ENCODE measurements around the gene MCEMP1. TPM values are rescaled to one million over a fixed set of nuclear protein-coding genes. Genes with fewer than 3 reads are reported as not detected.

Gene MCEMP1
- total and polyA plus RNA-seq, 2 of the 4 experiments (the other 2 are of a cell fraction) = 0.15 TPM; not detected in 1

- in situ Hi-C loops (cut with MboI; ENCODE audit: low sequenced_read_pairs) = no loop called here
- no peak overlapping the region for H3K56ac ChIP-seq (ENCODE audit: extremely low read depth, insufficient read depth, low read length)
- DNase-seq (no peak), ATAC-seq (ENCODE audit: low read depth) (no peak)
- H3K27me3 ChIP-seq (ENCODE audit: control insufficient read depth, insufficient read depth, low read length) = peaks cover 7% of the 10 kb centered on the region; the same call in 1 of the 2 replicates
- no peak overlapping the region for H3K18ac ChIP-seq (ENCODE audit: low read depth, low read length)
- H3K9ac ChIP-seq (ENCODE audit: low read depth, low read length) = no peak overlapping the region
- no peaks in the 10 kb centered on the region for H3K79me1 ChIP-seq (ENCODE audit: low read depth in 1 of 2, low read length in 2 of 2)
- H4K8ac ChIP-seq (ENCODE audit: low read depth in 2 of 2, low read length in 2 of 2) = no peak overlapping the region
- no peak overlapping the region for H3K14ac ChIP-seq (replicated peaks; ENCODE audit: low read depth, low read length)
- CTCF ChIA-PET = no interaction called here
- H2BK20ac ChIP-seq (ENCODE audit: low read depth, low read length) = no peak overlapping the region
- H2AK5ac ChIP-seq (ENCODE audit: low read depth, low read length) = no peak overlapping the region
- H2BK15ac ChIP-seq (ENCODE audit: low read depth, low read length) = no peak overlapping the region
- no peak overlapping the region for H3K4me2 ChIP-seq (ENCODE audit: low read depth, low read length)
- no peaks in the 10 kb centered on the region for H3K9me1 ChIP-seq (ENCODE audit: insufficient read depth, low read length)
- TF ChIP-seq CHD1 (IDR thresholded peaks at IDR 0.05; ENCODE audit: low read depth, low read length) (no peak), BHLHE40 (IDR thresholded peaks at IDR 0.05; ENCODE audit: low read depth, low read length) (no peak), MAZ (IDR thresholded peaks at IDR 0.05; ENCODE audit: borderline replicate concordance, low read depth, low read length) (no peak), MAFK (IDR thresholded peaks at IDR 0.05; ENCODE audit: low read depth, low read length) (no peak), POLR2A (IDR thresholded peaks at IDR 0.05; ENCODE audit: low read depth, low read length) (no peak), USF2 (IDR thresholded peaks at IDR 0.05; ENCODE audit: low read depth, low read length) (no peak), FOS (IDR thresholded peaks at IDR 0.05; ENCODE audit: low read depth, low read length) (no peak), CTCF (conservative IDR thresholded peaks at IDR 0.05; ENCODE audit: low read depth, low read length) (no peak), CEBPB (IDR thresholded peaks at IDR 0.05; ENCODE audit: low read depth, low read length) (no peak), SMC3 (IDR thresholded peaks at IDR 0.05; ENCODE audit: low read depth, low read length) (no peak), MXI1 (IDR thresholded peaks at IDR 0.05; ENCODE audit: borderline replicate concordance, low read depth, low read length) (no peak), RCOR1 (IDR thresholded peaks at IDR 0.05; ENCODE audit: insufficient replicate concordance, low read length) (no peak)
- POLR2A ChIA-PET (ENCODE audit: unreplicated experiment) = no interaction called here
- no peaks in the 10 kb centered on the region for H4K20me1 ChIP-seq (ENCODE audit: insufficient read depth, low read length)
- no peak overlapping the region for H3K4me3 ChIP-seq (ENCODE audit: insufficient read depth, low read depth, low read length)
- H3K23ac ChIP-seq (ENCODE audit: low read depth, low read length) = no peak overlapping the region
- dilution Hi-C loops (cut with HindIII; ENCODE audit: low sequenced_read_pairs, unreplicated experiment) = no loop called here
- H3K4ac ChIP-seq (ENCODE audit: low read depth, low read length) = no peak overlapping the region
- no peak overlapping the region for H4K91ac ChIP-seq (ENCODE audit: insufficient read depth, low read depth, low read length)
- no peak overlapping the region for H2AFZ ChIP-seq (replicated peaks; ENCODE audit: low read length, poor library complexity)
- BruUV-seq (replicated peaks) = no TSS peak
- 40% methylated on average over 1 of the region's 8 CpGs; no CpG with 5 or more reads in 1 of the 2 experiments for WGBS, 2 experiments (ENCODE audit: extremely low coverage in 2 of 2, insufficient read length in 1 of 2)
- H3K4me1 ChIP-seq (ENCODE audit: control insufficient read depth, insufficient read depth, low read length) = no peaks in the 10 kb centered on the region
- intact Hi-C loops (cut with micrococcal nuclease) = no loop called here
- H3K36me3 ChIP-seq (ENCODE audit: control insufficient read depth, insufficient read depth, low read length) = no peaks in the 10 kb centered on the region
- H2BK5ac ChIP-seq (ENCODE audit: low read depth, low read length, poor library complexity, severe bottlenecking) = no peak overlapping the region
- H2BK120ac ChIP-seq (ENCODE audit: low read depth, low read length) = no peak overlapping the region
- no peak overlapping the region for H2AK9ac ChIP-seq (replicated peaks; ENCODE audit: low read depth, low read length, poor library complexity)
- no peak overlapping the region for H3K27ac ChIP-seq (ENCODE audit: insufficient read depth, low read length)
- H4K5ac ChIP-seq (ENCODE audit: low read depth, low read length) = no peak overlapping the region
- H3K9me3 ChIP-seq (ENCODE audit: control insufficient read depth, insufficient read depth, low read length) = no peaks in the 10 kb centered on the region
These were observed 30.5 kb upstream of the MCEMP1 start for GRCh38 chr19:7646426-7646700.

All from IMR-90 (cell line).